Endothelial cell of umbilical vein (primary cell): ENCODE results near the gene OGT. TPM values are rescaled to one million over a fixed set of nuclear protein-coding genes. Genes with fewer than 3 reads are reported as not detected.

Source experiments
- BruUV-seq: library from RNA; stranded (reverse); fragments of 400-500 nt; replicated peaks from 2 replicates; lab custom pipeline; 2021; lab: Mats Ljungman, UMichigan
- CTCF ChIA-PET: fragments of 300-600, 350-600 bp; sonication (Branson Sonifier 250); formaldehyde crosslinking; loops from one replicate; lab custom pipeline; 2021; ENCODE audit warnings: antibody characterized with exemption, inconsistent platforms; lab: Charles Lee
- POLR2A ChIA-PET: fragments of 300-600, 350-600 bp; sonication (Branson Sonifier 250); formaldehyde crosslinking; loops from one replicate; lab custom pipeline; 2021; ENCODE audit warnings: antibody characterized with exemption, inconsistent platforms; lab: Charles Lee
- DNase-seq: peaks from one replicate; pipeline ENCODE4 v3.0.0-alpha.2; 2011; ENCODE audit warnings: low read depth, low spot score
- FAIRE-seq: peaks from 2 replicates; lab custom pipeline; 2011; peaks lifted over from hg19 to GRCh38; lab: Jason Lieb, UNC
- H2AFZ ChIP-seq: 2 replicates; pipeline ENCODE4 v1.6.0; 2012; ENCODE audit warnings: low read depth, low read length, control low read depth, inconsistent platforms
- H3K27ac ChIP-seq: 2 replicates; pipeline ENCODE4 v1.5.1; 2011; ENCODE audit warnings: low read depth, mild to moderate bottlenecking, control low read depth, low read length, moderate library complexity; ENCODE audit not compliant: insufficient read depth
- H3K27me3 ChIP-seq, 2 experiments: 2 replicates each; pipeline versions ENCODE4 v1.6.0 to v1.6.1; 2011; ENCODE audit warnings: low read length in 2 of 2, mixed read lengths in 1 of 2; ENCODE audit not compliant: control insufficient read depth in 2 of 2, insufficient read depth in 2 of 2
- H3K36me3 ChIP-seq, 2 experiments: 2 replicates in 1 of 2; 3 replicates in 1 of 2; pipeline ENCODE4 v1.5.1; 2011; ENCODE audit warnings: low read length in 2 of 2, mild to moderate bottlenecking in 1 of 2, moderate library complexity in 1 of 2; ENCODE audit not compliant: control insufficient read depth in 2 of 2, insufficient read depth in 2 of 2; ENCODE audit errors: extremely low read depth in 1 of 2
- H3K4me1 ChIP-seq: 3 replicates; pipeline ENCODE4 v1.5.1; 2011; ENCODE audit warnings: mild to moderate bottlenecking, low read length; ENCODE audit not compliant: control insufficient read depth, insufficient read depth; ENCODE audit errors: extremely low read depth
- H3K4me2 ChIP-seq: 2 replicates; pipeline ENCODE4 v1.6.1; 2011; ENCODE audit warnings: low read length, control low read depth, mixed read lengths; ENCODE audit not compliant: insufficient read depth
- H3K4me3 ChIP-seq, 3 experiments: fragments of 200-600 bp in 1 of 3; sonication (generic), shearing (Covaris generic) in 1 of 3; replicated peaks in 1 of 3; 2 replicates each; pipeline ENCODE4 v1.5.1; 2011 to 2016; ENCODE audit warnings: control low read depth in 3 of 3, low read length in 3 of 3, mild to moderate bottlenecking in 2 of 3, inconsistent platforms in 1 of 3, low read depth in 1 of 3, moderate library complexity in 1 of 3; ENCODE audit not compliant: insufficient read depth in 1 of 3
- H3K79me2 ChIP-seq: 2 replicates; pipeline ENCODE4 v1.6.0; 2012; ENCODE audit warnings: low read length, inconsistent platforms; ENCODE audit not compliant: control insufficient read depth, insufficient read depth
- H3K9ac ChIP-seq: replicated peaks from 2 replicates; pipeline ENCODE3; 2011; ENCODE audit warnings: low read length, control low read depth; ENCODE audit not compliant: insufficient read depth; ENCODE audit errors: extremely low read depth
- H3K9me1 ChIP-seq: replicated peaks from 3 replicates; pipeline ENCODE4 v1.6.0; 2011; ENCODE audit warnings: mild to moderate bottlenecking, low read length; ENCODE audit not compliant: control insufficient read depth, insufficient read depth; ENCODE audit errors: extremely low read depth
- H3K9me3 ChIP-seq: replicated peaks from 2 replicates; pipeline ENCODE4 v1.5.1; 2012; ENCODE audit warnings: low read length, inconsistent platforms; ENCODE audit not compliant: control insufficient read depth, insufficient read depth
- H4K20me1 ChIP-seq: replicated peaks from 2 replicates; pipeline ENCODE3; 2011; ENCODE audit warnings: mild to moderate bottlenecking, low read length; ENCODE audit not compliant: control insufficient read depth, insufficient read depth; ENCODE audit errors: extremely low read depth
- EZH2 ChIP-seq: IDR thresholded peaks from 2 replicates; pipeline ENCODE4 v1.6.1; 2012; ENCODE audit warnings: borderline replicate concordance, low read depth, mild to moderate bottlenecking, moderate library complexity, low read length, inconsistent platforms; ENCODE audit not compliant: severe bottlenecking
- FOS ChIP-seq: IDR thresholded peaks from 2 replicates; pipeline ENCODE4 v1.6.1; 2011; ENCODE audit warnings: mild to moderate bottlenecking, low read length, moderate library complexity, borderline replicate concordance; ENCODE audit not compliant: insufficient read depth
- GATA2 ChIP-seq: IDR thresholded peaks from 2 replicates; pipeline ENCODE4 v1.7.0; 2011; ENCODE audit warnings: low read depth, mild to moderate bottlenecking, moderate library complexity, mixed read lengths, low read length; ENCODE audit not compliant: insufficient read length, insufficient read depth
- JUN ChIP-seq: IDR thresholded peaks from 2 replicates; pipeline ENCODE4 v1.6.1; 2011; ENCODE audit warnings: borderline replicate concordance, low read depth; ENCODE audit not compliant: insufficient read length, insufficient read depth
- MYC ChIP-seq: IDR thresholded peaks from one replicate; pipeline ENCODE4 v1.6.1; 2011; ENCODE audit warnings: mild to moderate bottlenecking, low read depth, low read length
- POLR2A ChIP-seq: IDR thresholded peaks from 2 replicates; pipeline ENCODE4 v1.6.1; 2012; ENCODE audit warnings: low read depth, mild to moderate bottlenecking, control low read depth, low read length
- POLR2AphosphoS5 ChIP-seq: IDR thresholded peaks from 2 replicates; pipeline ENCODE4 v1.6.1; 2012; ENCODE audit warnings: low read depth, mild to moderate bottlenecking, control low read depth, low read length, moderate library complexity; ENCODE audit not compliant: insufficient read depth
- dilution Hi-C: fragments of 300-500 bp; cut with MboI; formaldehyde crosslinking; loops from one replicate; pipeline ENCODE4 v1.15.0; 2019; ENCODE audit warnings: low sequenced_read_pairs; ENCODE audit not compliant: extremely low pct_ligation_motif_present
- intact Hi-C: fragments of 100-400 bp; cut with micrococcal nuclease; formaldehyde crosslinking; loops from one replicate; pipeline ENCODE4 v1.10.0; 2022
- polyA plus RNA-seq, 4 experiments: library from polyadenylated mRNA; depleted of rRNA in 3 of 4; stranded (reverse) in 3 of 4; unstranded in 1 of 4; fragments of >200 nt; gene quantifications; 2 replicates each; pipeline versions ENCODE4 v1.2.1 to v1.2.3, GENCODE V29; 2011 to 2012; ENCODE audit warnings: missing spikeins in 1 of 4
- total RNA-seq: library from RNA; stranded (reverse); gene quantifications from 2 replicates; pipeline ENCODE4 v1.2.3, GENCODE V29; 2021
- TF ChIP-seq, protein P1 (sequence below), 2 donors: IDR thresholded peaks; 1 replicate in 1 of 2; 2 replicates in 1 of 2; pipeline ENCODE4 v1.5.1; 2011; ENCODE audit warnings: low read length in 2 of 2, mild to moderate bottlenecking in 2 of 2, moderate library complexity in 2 of 2, control low read depth in 1 of 2, inconsistent platforms in 1 of 2, low read depth in 1 of 2; ENCODE audit not compliant: insufficient read depth in 1 of 2; ENCODE audit errors: extremely low read depth in 1 of 2
- TF ChIP-seq, protein P2 (sequence below): IDR thresholded peaks from 2 replicates; pipeline ENCODE4 v1.6.1; 2011; ENCODE audit not compliant: insufficient read depth, insufficient read length

OGT gene
- total and polyA plus RNA-seq, 2 donors (not counting 3 experiments of a cell fraction or from before 2014, with no cell fraction given) = 129 to 141 TPM

DNA sequence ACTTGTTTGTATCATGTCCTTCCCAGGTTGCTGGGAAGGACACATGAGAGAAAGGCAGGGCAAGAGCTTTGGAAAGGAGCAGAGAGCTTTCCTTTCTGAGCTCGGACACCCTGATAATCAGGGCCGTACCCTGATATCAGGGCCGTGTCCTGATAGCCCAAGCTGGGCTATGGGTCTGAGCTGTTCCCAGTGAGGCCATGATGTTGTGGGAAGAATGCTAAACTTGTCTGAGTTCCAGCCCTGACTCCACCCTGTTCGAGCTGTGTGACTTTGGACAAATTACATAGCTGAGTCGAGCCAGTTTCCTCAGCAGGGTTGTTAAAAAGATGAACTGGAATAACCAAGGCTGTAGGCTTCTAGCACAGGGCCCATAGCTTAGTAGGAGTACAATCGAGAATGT, 88.7 kb downstream of the OGT start:
- FAIRE-seq (no peak), DNase-seq (no peak)
- H3K79me2 ChIP-seq = no peaks in the 10 kb centered on the region
- H3K27me3 ChIP-seq = no peaks in the 10 kb centered on the region
- no peaks in the 10 kb centered on the region for H3K36me3 ChIP-seq
- no peak overlapping the region for H3K9ac ChIP-seq
- no peaks in the 10 kb centered on the region for H3K9me3 ChIP-seq
- H3K4me1 ChIP-seq = peaks cover 11% of the 10 kb centered on the region
- dilution Hi-C loops = no loop called here
- no peak overlapping the region for H2AFZ ChIP-seq
- TF ChIP-seq FOS (no peak), GATA2 (no peak), JUN (no peak), POLR2A (no peak), POLR2AphosphoS5 (no peak), MYC (no peak), EZH2 (no peak)
- TF ChIP-seq, protein P1, sequence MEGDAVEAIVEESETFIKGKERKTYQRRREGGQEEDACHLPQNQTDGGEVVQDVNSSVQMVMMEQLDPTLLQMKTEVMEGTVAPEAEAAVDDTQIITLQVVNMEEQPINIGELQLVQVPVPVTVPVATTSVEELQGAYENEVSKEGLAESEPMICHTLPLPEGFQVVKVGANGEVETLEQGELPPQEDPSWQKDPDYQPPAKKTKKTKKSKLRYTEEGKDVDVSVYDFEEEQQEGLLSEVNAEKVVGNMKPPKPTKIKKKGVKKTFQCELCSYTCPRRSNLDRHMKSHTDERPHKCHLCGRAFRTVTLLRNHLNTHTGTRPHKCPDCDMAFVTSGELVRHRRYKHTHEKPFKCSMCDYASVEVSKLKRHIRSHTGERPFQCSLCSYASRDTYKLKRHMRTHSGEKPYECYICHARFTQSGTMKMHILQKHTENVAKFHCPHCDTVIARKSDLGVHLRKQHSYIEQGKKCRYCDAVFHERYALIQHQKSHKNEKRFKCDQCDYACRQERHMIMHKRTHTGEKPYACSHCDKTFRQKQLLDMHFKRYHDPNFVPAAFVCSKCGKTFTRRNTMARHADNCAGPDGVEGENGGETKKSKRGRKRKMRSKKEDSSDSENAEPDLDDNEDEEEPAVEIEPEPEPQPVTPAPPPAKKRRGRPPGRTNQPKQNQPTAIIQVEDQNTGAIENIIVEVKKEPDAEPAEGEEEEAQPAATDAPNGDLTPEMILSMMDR (IDR thresholded peaks at IDR 0.05; ENCODE audit: extremely low read depth in 1 of 2, insufficient read depth in 1 of 2, low read depth in 1 of 2, low read length in 2 of 2) = no peak
- TF ChIP-seq, protein P2, sequence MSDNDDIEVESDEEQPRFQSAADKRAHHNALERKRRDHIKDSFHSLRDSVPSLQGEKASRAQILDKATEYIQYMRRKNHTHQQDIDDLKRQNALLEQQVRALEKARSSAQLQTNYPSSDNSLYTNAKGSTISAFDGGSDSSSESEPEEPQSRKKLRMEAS = no peak
- intact Hi-C loops = loop anchor here (1.0 kb wide), 1 partner anchor 17 kb away; no protein-coding TSS in a partner anchor
- ChIA-PET POLR2A (no interaction called here), CTCF (interaction anchor here (1.4 to 2.1 kb wide), 4 partner anchors 15 to 31 kb away, joined by 3 to 16 read pairs (median 6); no protein-coding TSS in a partner anchor)
- no peak overlapping the region for H3K27ac ChIP-seq
- no peak overlapping the region for H3K4me2 ChIP-seq
- no peaks in the 10 kb centered on the region for H4K20me1 ChIP-seq
- no peaks in the 10 kb centered on the region for H3K9me1 ChIP-seq
- no TSS peak for BruUV-seq
- H3K4me3 ChIP-seq = no peak overlapping the region
